Measurements from ENCODE around the gene GJC2. TPM values are rescaled to one million over a fixed set of nuclear protein-coding genes. Genes with fewer than 3 reads are reported as not detected.

Gene GJC2
- 1 to 10 TPM; 1.4 to 8.7 (median 2.0) TPM for total RNA-seq

DNA sequence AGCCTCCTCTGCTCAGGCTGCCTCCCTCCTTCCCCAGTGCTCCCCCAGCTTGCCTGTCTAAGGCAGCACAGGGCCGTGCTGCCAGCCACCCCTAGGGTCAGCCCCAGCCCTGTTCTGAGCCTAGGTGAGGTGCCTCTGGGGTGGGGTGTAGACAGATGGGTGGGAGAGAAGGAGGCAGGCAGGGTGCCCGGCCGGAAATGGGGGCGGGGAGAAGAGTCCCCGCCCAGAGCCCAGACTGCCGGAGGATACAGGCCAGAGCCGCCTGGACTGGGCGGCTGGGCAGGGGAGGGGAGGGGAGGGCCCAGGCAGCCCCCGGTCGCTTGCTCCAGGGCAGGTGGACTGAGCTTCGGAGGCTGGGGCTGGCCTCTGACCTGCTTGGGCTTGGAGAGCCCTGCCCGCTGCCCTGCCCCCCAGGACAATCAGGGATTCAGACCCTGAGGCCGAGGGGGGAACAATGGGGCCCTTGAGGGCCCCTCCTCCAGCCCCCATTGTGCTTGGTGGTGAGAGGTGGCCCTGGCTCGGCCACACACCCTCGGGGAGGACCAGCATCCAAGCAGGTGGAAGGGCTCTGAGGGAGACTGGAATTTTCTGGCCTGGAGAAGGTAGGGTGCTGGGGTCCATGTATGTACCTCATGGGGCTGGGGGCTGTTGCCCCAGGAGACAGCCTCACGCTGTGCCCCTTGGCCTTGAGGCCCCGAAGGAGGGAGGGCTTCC, at the start of gene GJC2:
TSS of gene GJC2 (plus strand) at position 525 of the 714 bp plus-strand sequence. CDS start 7,829 bp downstream, outside the sequence.
- H3K4me3 ChIP-seq = peak within 1 kb of the TSS; percentile 8 to 42 (median 32)
- TF ChIP-seq POLR2AphosphoS5 (IDR thresholded peaks at IDR 0.05) (peak in 1 of 2 donors; percentile 24), EP300 (IDR thresholded peaks at IDR 0.05) (no peak)
- 58 to 66% methylated on average over 11 to 16 of the region's 17 CpGs for WGBS, 2 donors
- ATAC-seq (ENCODE audit: low FRiP score in 2 of 2) = peak; percentile 16 to 43
- peaks cover 45 to 75% (median 68%) of the 10 kb centered on the region in 4 donors for H3K4me1 ChIP-seq
- H3K36me3 ChIP-seq = peaks cover 0 to 50% (median 40%) of the 10 kb centered on the region in 4 donors
- no peaks in the 10 kb centered on the region for H3K27me3 ChIP-seq
- H3K9me3 ChIP-seq = no peaks in the 10 kb centered on the region
- DNase-seq = peak in 1 of 2 donors; percentile 85
- H3K27ac ChIP-seq = peak within 1 kb of the TSS; percentile 80 to 96 (median 87)

DNA sequence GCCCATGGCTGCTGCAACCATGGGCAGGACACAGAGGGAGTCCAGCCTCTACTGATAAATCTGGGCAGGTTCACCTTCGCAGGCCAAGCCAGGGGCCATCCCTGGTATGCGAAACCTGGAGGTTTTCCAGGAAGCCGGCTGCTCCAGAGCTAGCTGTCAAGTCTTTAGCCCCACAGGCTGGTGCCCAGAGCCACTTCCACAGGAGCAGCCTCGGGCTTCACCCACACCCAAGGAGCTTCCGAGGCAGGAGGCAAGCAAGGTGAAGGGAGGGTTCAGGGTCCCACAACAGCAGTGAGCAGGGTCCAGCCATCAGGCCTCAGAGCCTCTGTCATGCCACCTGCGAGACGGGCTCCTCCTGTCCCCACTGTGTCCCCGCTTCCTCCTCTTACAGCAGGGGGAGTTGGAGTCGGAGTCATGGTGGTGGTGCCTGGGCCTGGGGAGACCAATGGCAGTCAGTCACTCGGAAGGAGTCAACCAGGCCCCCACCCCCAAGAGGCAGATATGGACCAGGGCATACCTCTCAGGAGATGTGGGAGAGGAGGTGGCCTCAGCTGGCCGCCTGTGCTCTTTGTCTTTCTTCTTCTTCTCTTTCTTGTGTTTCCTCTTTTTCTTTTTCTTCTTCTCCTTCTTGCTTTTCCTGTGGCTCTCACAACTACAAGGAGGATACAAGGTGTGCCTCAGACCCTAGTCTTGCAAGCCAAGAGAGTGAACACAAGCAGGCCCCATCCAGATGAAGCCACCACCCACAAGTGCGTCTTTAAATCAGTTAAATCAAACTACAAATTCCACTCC, 48.7 kb upstream of the GJC2 start:
- ATAC-seq (ENCODE audit: low FRiP score in 2 of 2) = no peak
- Histone ChIP-seq H3K36me3 (peaks cover 22 to 57% (median 51%) of the 10 kb centered on the region in 4 donors), H3K27ac (peak overlapping the region in 1 of 4 donors; percentile 26), H3K4me1 (peaks cover 24 to 48% (median 30%) of the 10 kb centered on the region in 4 donors), H3K4me3 (peak overlapping the region in 1 of 4 donors; percentile 98), H3K27me3 (no peaks in the 10 kb centered on the region), H3K9me3 (no peaks in the 10 kb centered on the region)
- WGBS, 2 donors = 79 to 81% methylated on average over 9 to 12 of the region's 12 CpGs
- TF ChIP-seq, protein P1, sequence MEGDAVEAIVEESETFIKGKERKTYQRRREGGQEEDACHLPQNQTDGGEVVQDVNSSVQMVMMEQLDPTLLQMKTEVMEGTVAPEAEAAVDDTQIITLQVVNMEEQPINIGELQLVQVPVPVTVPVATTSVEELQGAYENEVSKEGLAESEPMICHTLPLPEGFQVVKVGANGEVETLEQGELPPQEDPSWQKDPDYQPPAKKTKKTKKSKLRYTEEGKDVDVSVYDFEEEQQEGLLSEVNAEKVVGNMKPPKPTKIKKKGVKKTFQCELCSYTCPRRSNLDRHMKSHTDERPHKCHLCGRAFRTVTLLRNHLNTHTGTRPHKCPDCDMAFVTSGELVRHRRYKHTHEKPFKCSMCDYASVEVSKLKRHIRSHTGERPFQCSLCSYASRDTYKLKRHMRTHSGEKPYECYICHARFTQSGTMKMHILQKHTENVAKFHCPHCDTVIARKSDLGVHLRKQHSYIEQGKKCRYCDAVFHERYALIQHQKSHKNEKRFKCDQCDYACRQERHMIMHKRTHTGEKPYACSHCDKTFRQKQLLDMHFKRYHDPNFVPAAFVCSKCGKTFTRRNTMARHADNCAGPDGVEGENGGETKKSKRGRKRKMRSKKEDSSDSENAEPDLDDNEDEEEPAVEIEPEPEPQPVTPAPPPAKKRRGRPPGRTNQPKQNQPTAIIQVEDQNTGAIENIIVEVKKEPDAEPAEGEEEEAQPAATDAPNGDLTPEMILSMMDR (IDR thresholded peaks at IDR 0.05) = no peak
- TF ChIP-seq EP300 (IDR thresholded peaks at IDR 0.05) = no peak
- DNase-seq = no peak

DNA sequence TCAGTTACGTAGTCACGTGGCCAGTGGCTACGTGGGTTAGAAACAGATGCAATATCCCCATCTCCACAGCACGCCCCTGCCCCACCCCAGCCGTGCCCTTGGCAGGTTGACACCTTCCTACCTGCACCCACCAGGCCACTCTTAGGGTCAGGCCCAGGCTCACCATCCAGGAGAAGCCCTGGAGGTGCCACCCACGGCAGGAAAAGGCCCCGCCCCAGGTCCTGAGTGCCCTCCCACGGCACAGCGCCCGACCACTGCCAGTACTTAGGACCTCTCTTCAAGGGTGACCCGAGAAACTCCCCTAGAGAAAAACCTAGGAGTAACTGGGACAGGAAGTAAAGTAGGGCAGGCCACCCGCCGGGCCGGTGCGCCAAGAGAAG, 48.1 kb upstream of the GJC2 start:
- no peak for ATAC-seq (ENCODE audit: low FRiP score in 2 of 2)
- DNase-seq = no peak
- TF ChIP-seq, protein P1 (IDR thresholded peaks at IDR 0.05) = no peak
- TF ChIP-seq EP300 (IDR thresholded peaks at IDR 0.05) (no peak), POLR2AphosphoS5 (IDR thresholded peaks at IDR 0.05) (no peak), POLR2A (IDR thresholded peaks at IDR 0.05) (no peak)
- H3K36me3 ChIP-seq = peaks cover 22 to 57% (median 48%) of the 10 kb centered on the region in 4 donors
- no peaks in the 10 kb centered on the region for H3K27me3 ChIP-seq
- H3K9me3 ChIP-seq = no peaks in the 10 kb centered on the region
- WGBS, 2 donors = 51 to 52% methylated on average over 6 to 11 of the region's 15 CpGs
- H3K4me3 ChIP-seq = peak overlapping the region in 3 of 4 donors; percentile 87 to 98 (median 88)
- H3K27ac ChIP-seq = peak overlapping the region; percentile 91 to 94 (median 92)
- peaks cover 20 to 42% (median 25%) of the 10 kb centered on the region in 4 donors for H3K4me1 ChIP-seq

DNA sequence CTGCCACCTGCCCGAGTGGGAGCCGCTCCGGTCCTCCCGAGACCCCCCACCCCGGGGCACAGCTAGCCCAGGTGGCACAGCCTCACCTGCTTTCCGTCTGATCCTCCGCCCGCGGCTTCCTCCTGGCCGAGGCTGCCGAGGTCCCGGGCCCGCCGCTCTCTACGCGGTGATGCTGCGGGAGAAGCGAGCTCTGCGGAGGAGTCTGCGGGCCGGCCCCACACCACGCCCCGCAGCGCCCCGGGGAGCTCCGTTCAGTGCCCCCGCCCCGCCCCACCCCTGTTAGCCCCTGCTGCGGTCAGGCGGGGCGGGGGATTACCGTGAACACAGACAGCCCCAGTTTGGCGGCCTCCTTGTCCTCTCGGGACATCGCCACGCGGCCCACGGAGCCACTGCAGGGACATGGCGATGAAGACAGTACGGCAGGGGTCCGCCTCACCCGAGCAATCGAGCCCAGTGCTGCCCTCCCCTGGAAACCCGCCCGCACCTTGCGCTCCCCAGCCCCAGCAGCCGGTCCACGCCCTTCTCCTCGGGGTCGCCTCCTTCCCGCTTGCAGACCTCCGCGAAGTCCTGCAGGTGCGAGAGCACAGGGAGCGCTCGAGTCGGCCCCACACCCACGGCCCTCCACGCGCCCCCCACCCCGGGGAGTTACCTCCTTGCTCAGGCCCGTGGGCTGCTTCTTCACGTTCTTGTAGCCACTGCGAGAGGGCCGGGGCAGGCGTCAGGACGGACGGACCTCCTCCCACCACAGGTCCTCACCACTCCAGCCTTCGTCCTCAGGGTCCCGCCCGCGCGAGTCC, 47.5 kb upstream of the GJC2 start:
- 11 to 17% methylated on average over 15 to 45 of the region's 73 CpGs for WGBS, 2 donors
- DNase-seq = peak; percentile 63 to 88

More for the DNA sequence above, 47.5 kb upstream of the GJC2 start:
- TF ChIP-seq POLR2AphosphoS5 (IDR thresholded peaks at IDR 0.05) = no peak
- TF ChIP-seq, protein P1 (IDR thresholded peaks at IDR 0.05) = peak in 4 of 6 experiments; percentile 23 to 45 (median 28)
- no peaks in the 10 kb centered on the region for H3K9me3 ChIP-seq
- H3K27me3 ChIP-seq = no peaks in the 10 kb centered on the region
- H3K4me1 ChIP-seq = peaks cover 17 to 36% (median 22%) of the 10 kb centered on the region in 4 donors
- H3K4me3 ChIP-seq = peak overlapping the region; percentile 83 to 98 (median 88)
- peak in 1 of 2 donors; percentile 27 for ATAC-seq (ENCODE audit: low FRiP score in 2 of 2)
- H3K36me3 ChIP-seq = peaks cover 22 to 57% (median 45%) of the 10 kb centered on the region in 4 donors
- peak overlapping the region; percentile 91 to 94 (median 92) for H3K27ac ChIP-seq

Measured in upper lobe of left lung (tissue), 6 donors.